C4-2B (cell line): Measurements from ENCODE around the gene DUSP11.
"Not testable (repeated sequence)": the region's sequence is repeated elsewhere in the genome, so short reads cannot be mapped to it uniquely, and the experiment has no call there.

Experiments used
- CTCF ChIP-seq: fragments of 450-650 bp; conservative IDR thresholded peaks from 2 replicates; pipeline ENCODE4 v1.5.1; 2017; ENCODE audit warnings: mild to moderate bottlenecking
- ZFX ChIP-seq: fragments of 450-650 bp; IDR thresholded peaks from 2 replicates; pipeline ENCODE4 v1.6.1; 2017

- TF ChIP-seq CTCF, ZFX: not testable (repeated sequence)
Measured at GRCh38 chr2:73726657-73727056, 53.2 kb downstream of the DUSP11 start.
